Stimulated activated CD8-positive, alpha-beta memory T cell treated with anti-CD3 and anti-CD28 coated beads, Interleukin-4, amount 100 ng/mL, for 48 hours (primary cell): ENCODE measurements around the gene PTCD2.
"Not testable (repeated sequence)": the region's sequence is repeated elsewhere in the genome, so short reads cannot be mapped to it uniquely, and the experiment has no call there.

Experiments
- DNase-seq: peaks from one replicate; pipeline ENCODE4 v3.0.0-alpha.2; 2020

PTCD2 gene

GRCh38 chr5:72298136-72298535, 22.0 kb upstream of the PTCD2 start:
- DNase-seq, result not testable (repeated sequence)

- no peak for DNase-seq
Observed at GRCh38 chr5:72298711-72299110, 21.5 kb upstream of the PTCD2 start.

- DNase-seq, result no peak
Observed at GRCh38 chr5:72300590-72301339, 19.4 kb upstream of the PTCD2 start.

- DNase-seq, result no peak
Observed at GRCh38 chr5:72301557-72301956, 18.6 kb upstream of the PTCD2 start.

- no peak for DNase-seq
Observed at GRCh38 chr5:72302171-72302570, 18.0 kb upstream of the PTCD2 start.

- no peak for DNase-seq
Observed at GRCh38 chr5:72305194-72306142, 14.7 kb upstream of the PTCD2 start.

GRCh38 chr5:72307573-72307967, 12.6 kb upstream of the PTCD2 start:
- DNase-seq, result no peak

- DNase-seq, result peak; percentile 96
Observed at GRCh38 chr5:72307968-72308852, 12.0 kb upstream of the PTCD2 start.

- peak; percentile 30 for DNase-seq
Observed at GRCh38 chr5:72308853-72309191, 11.4 kb upstream of the PTCD2 start.

- no peak for DNase-seq
Observed at GRCh38 chr5:72313141-72313540, 7.0 kb upstream of the PTCD2 start.

GRCh38 chr5:72314571-72315172, 5.5 kb upstream of the PTCD2 start:
- DNase-seq, result no peak

GRCh38 chr5:72319435-72319975, 668 bp upstream of the PTCD2 start:
- DNase-seq, result peak; percentile 58

GRCh38 chr5:72324189-72324825, 4.1 kb downstream of the PTCD2 start:
- no peak for DNase-seq

- no peak for DNase-seq
Observed at GRCh38 chr5:72325566-72326305, 5.6 kb downstream of the PTCD2 start.

- no peak for DNase-seq
Observed at GRCh38 chr5:72326306-72326649, 6.1 kb downstream of the PTCD2 start.

- no peak for DNase-seq
Observed at GRCh38 chr5:72328172-72328571, 8.0 kb downstream of the PTCD2 start.

GRCh38 chr5:72330712-72331111, 10.5 kb downstream of the PTCD2 start:
- no peak for DNase-seq

- DNase-seq, result no peak
Observed at GRCh38 chr5:72337159-72337558, 17.0 kb downstream of the PTCD2 start.

GRCh38 chr5:72338689-72339209, 18.6 kb downstream of the PTCD2 start:
- DNase-seq, result no peak

- no peak for DNase-seq
Observed at GRCh38 chr5:72346398-72346797, 26.2 kb downstream of the PTCD2 start.

GRCh38 chr5:72347801-72348308, 27.7 kb downstream of the PTCD2 start:
- peak; percentile 34 for DNase-seq
